Gastroesophageal sphincter (tissue), 4 donors: ENCODE results near the gene ZCCHC14. TPM values are rescaled to one million over a fixed set of nuclear protein-coding genes. Genes with fewer than 3 reads are reported as not detected.

Experiments used
- ATAC-seq: fragments of 150-250 bp; one replicate; pipeline ENCODE4 v1.9.1; 2016; ENCODE audit warnings: mild to moderate bottlenecking, moderate library complexity
- H3K27ac ChIP-seq, 4 donors: fragments of 200-600 bp; sonication (generic) in 3 of 4; 1 replicate in 3 of 4; 2 replicates in 1 of 4; pipeline ENCODE4 v1.5.1; 2016 to 2019
- H3K27me3 ChIP-seq: fragments of 200-600 bp; sonication (generic); one replicate; pipeline ENCODE4 v1.5.1; 2019
- H3K36me3 ChIP-seq, 2 donors: fragments of 200-600 bp; sonication (generic); one replicate each; pipeline ENCODE4 v1.5.1; 2019; ENCODE audit warnings: control low read depth in 1 of 2
- H3K4me1 ChIP-seq, 3 donors: fragments of 200-600 bp; sonication (generic); 1 replicate in 2 of 3; 2 replicates in 1 of 3; pipeline ENCODE4 v1.5.1; 2016 to 2019; ENCODE audit warnings: control low read depth in 2 of 3
- H3K4me3 ChIP-seq, 2 donors: fragments of 200-600 bp; sonication (generic); one replicate each; pipeline ENCODE4 v1.5.1; 2019; ENCODE audit warnings: mild to moderate bottlenecking in 1 of 2, moderate library complexity in 1 of 2
- H3K9me3 ChIP-seq, 3 donors: fragments of 200-600 bp; sonication (generic); one replicate each; pipeline ENCODE4 v1.5.1; 2017 to 2019; ENCODE audit warnings: control low read depth in 2 of 3
- EP300 ChIP-seq: sonication (generic); formaldehyde crosslinking; IDR thresholded peaks from one replicate; pipeline ENCODE4 v1.6.1; 2017; ENCODE audit warnings: antibody characterized with exemption, mild to moderate bottlenecking
- POLR2A ChIP-seq, 2 donors: fragments of 450-650 bp; IDR thresholded peaks; one replicate each; pipeline ENCODE4 v1.6.1; 2017; ENCODE audit warnings: antibody characterized with exemption in 2 of 2, mild to moderate bottlenecking in 2 of 2, moderate library complexity in 1 of 2
- POLR2AphosphoS5 ChIP-seq: sonication (generic); formaldehyde crosslinking; IDR thresholded peaks from one replicate; pipeline ENCODE4 v1.6.1; 2017; ENCODE audit warnings: antibody characterized with exemption
- WGBS, 2 donors: methylation state at CpG; one replicate each; pipeline ENCODE4 v1.1.5; 2018; ENCODE audit warnings: low coverage in 1 of 2; 5-methylcytosine and 5-hydroxymethylcytosine counted together
- total RNA-seq, 4 donors: library from RNA; depleted of rRNA; stranded (reverse); fragments of >200 nt; gene quantifications; one replicate each; pipeline ENCODE4 v1.1.0, GENCODE V29; 2016
- TF ChIP-seq, protein P1 (sequence below), 4 experiments: fragments of 200-600 bp in 2 of 4; fragments of 450-650 bp in 2 of 4; sonication (generic) in 1 of 4; IDR thresholded peaks; one replicate each; pipeline ENCODE4 v1.5.1; 2017 to 2019; ENCODE audit warnings: antibody characterized with exemption in 4 of 4, mild to moderate bottlenecking in 2 of 4, moderate library complexity in 2 of 4

The ZCCHC14 gene
- total RNA-seq, 4 donors from 2014 or later, result 15.5 to 24.9 (median 19.9) TPM

DNA sequence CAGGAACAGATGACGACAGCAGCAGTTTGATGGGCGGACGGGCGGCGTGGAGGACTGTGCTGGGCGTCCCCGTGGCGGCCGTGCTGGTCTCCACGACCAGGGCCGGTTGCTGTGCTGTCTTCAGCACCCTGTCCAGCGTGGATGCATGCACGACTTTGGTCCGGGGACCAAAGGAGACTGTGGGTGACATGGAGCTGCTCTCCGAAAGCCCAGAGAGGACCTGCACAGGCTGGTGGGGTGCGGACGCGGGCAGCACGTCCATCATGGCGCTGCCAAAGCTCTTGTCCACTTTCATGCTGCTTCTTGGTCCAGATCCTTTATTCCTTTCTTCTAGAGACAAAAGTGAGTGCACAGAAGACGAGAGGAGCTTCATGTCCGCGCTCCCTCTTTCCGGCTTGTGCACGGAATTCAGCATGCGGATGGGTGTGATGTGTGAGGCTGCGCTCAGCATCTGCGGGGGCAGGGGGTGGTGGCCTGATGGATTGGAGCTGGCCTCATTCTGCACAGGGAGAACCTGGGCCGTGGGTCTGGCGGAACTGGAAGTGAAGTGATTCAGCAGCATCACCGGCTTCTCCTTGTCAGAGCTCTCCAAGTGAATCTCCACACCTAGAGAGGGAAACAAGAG is 80.3 kb downstream of the ZCCHC14 start:
- peaks cover 0 to 99% of the 10 kb centered on the region in 2 donors for H3K36me3 ChIP-seq
- TF ChIP-seq POLR2A (IDR thresholded peaks at IDR 0.05) (no peak), POLR2AphosphoS5 (no peak), EP300 (no peak)
- TF ChIP-seq, protein P1, sequence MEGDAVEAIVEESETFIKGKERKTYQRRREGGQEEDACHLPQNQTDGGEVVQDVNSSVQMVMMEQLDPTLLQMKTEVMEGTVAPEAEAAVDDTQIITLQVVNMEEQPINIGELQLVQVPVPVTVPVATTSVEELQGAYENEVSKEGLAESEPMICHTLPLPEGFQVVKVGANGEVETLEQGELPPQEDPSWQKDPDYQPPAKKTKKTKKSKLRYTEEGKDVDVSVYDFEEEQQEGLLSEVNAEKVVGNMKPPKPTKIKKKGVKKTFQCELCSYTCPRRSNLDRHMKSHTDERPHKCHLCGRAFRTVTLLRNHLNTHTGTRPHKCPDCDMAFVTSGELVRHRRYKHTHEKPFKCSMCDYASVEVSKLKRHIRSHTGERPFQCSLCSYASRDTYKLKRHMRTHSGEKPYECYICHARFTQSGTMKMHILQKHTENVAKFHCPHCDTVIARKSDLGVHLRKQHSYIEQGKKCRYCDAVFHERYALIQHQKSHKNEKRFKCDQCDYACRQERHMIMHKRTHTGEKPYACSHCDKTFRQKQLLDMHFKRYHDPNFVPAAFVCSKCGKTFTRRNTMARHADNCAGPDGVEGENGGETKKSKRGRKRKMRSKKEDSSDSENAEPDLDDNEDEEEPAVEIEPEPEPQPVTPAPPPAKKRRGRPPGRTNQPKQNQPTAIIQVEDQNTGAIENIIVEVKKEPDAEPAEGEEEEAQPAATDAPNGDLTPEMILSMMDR (IDR thresholded peaks at IDR 0.05), result no peak
- no peaks in the 10 kb centered on the region for H3K9me3 ChIP-seq
- ATAC-seq, result no peak
- H3K27me3 ChIP-seq, result no peaks in the 10 kb centered on the region
- WGBS, 2 donors, result 82 to 89% methylated on average over 5 to 13 of the region's 31 CpGs
- peaks cover 0 to 5% (median 0%) of the 10 kb centered on the region in 3 donors for H3K4me1 ChIP-seq
- no peak overlapping the region for H3K27ac ChIP-seq
- no peak overlapping the region for H3K4me3 ChIP-seq

DNA sequence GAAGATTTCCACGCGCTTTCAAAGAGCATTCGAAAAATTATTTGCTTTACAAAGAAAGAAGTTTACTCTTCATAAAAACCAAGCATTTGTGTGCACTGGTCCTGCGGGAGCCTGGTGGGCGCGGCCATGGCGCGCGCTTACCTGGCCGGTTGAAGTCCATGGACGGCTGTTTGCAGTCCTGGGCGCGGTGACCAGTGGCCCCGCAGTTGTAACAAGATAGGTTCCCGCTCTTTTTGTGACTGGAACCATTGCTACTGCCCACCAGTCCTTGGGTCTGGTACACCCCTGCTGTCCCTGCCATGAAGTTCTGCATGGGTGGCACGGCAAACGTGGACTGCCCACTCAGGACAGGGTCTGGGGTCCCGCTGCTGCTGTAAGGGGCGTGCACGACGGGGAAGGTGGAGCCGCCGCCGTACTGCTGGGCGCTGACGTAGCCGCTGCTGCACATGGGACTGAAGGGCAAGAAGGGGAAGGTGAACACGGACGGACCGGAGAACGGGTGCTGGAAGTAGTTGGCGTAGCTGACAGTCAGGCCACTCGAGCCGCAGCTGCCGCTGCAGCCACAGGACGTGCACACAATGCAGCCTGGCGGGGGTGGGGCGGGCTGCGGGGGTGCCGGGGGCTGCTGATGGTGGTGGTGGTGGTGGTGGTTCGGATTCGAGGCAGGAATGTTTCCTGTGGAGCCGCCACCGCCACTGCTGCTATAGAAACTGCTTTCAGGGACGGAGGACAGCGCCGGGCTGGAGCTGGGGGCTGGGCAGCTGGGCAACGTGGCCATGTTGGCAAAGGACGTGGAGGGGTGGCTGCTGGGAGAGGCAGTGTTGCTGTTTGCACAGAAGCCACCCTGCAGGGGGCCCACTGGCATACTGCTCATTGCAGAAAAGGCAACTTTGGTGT is 81.2 kb downstream of the ZCCHC14 start:
- Histone ChIP-seq H3K4me1 (no peaks in the 10 kb centered on the region), H3K27me3 (no peaks in the 10 kb centered on the region), H3K9me3 (no peaks in the 10 kb centered on the region), H3K27ac (no peak overlapping the region), H3K4me3 (no peak overlapping the region), H3K36me3 (peaks cover 0 to 99% of the 10 kb centered on the region in 2 donors)
- no peak for ATAC-seq
- no peak for TF ChIP-seq POLR2A (IDR thresholded peaks at IDR 0.05)
- TF ChIP-seq EP300, result no peak
- TF ChIP-seq, protein P1 (IDR thresholded peaks at IDR 0.05), result no peak
- TF ChIP-seq POLR2AphosphoS5, result no peak
- WGBS, 2 donors, result 84 to 87% methylated on average over 8 to 14 of the region's 49 CpGs

DNA sequence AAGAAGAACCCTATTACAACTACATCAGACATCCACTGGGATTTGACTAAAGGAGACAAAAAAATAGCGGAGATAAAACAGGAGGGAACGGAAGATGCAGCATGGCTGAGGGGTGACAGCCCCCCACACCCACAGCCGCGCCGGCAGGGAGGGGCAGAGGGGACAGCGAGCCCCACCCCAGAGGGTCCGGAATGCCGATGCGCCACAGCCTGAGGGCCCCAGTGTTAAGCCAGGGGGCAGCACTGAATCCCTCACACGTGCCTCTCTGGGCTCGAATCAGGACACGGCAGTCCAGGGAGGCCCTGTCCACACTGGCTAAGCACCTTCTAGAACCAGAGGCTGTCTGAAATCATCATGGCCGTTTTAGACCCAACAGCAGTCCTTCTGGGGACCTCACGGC is 81.9 kb downstream of the ZCCHC14 start:
- Histone ChIP-seq H3K9me3 (no peaks in the 10 kb centered on the region), H3K27ac (no peak overlapping the region), H3K27me3 (no peaks in the 10 kb centered on the region), H3K36me3 (peaks cover 0 to 99% of the 10 kb centered on the region in 2 donors), H3K4me1 (no peaks in the 10 kb centered on the region), H3K4me3 (no peak overlapping the region)
- TF ChIP-seq EP300 (no peak), POLR2AphosphoS5 (no peak), POLR2A (IDR thresholded peaks at IDR 0.05) (no peak)
- TF ChIP-seq, protein P1 (IDR thresholded peaks at IDR 0.05), result no peak
- ATAC-seq, result no peak
- WGBS, 2 donors, result 64 to 76% methylated on average over 2 to 7 of the region's 14 CpGs

DNA sequence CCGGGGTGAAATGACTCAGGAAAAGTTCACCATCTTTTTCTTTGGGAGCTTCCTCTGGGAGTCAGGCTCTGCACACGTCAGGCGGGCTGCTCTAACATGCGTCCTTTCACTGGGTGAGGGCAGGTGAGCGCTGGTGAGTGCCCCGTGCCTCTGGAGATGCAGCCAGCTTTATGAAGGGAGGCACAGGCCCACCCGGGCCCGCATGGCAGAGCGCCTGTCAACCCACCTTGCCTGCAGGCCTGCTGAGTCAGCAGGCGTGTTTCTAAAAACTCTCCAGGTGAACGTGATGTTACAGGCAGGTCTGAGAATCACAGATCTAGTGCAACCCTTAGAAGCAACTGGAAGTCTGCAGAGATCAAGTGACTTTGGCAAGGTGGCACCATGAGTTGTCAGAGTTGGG is 82.3 kb downstream of the ZCCHC14 start:
- TF ChIP-seq EP300 (no peak), POLR2A (IDR thresholded peaks at IDR 0.05) (no peak), POLR2AphosphoS5 (no peak)
- TF ChIP-seq, protein P1 (IDR thresholded peaks at IDR 0.05), result no peak
- Histone ChIP-seq H3K9me3 (no peaks in the 10 kb centered on the region), H3K4me3 (no peak overlapping the region), H3K27ac (no peak overlapping the region), H3K27me3 (no peaks in the 10 kb centered on the region), H3K36me3 (peaks cover 0 to 99% of the 10 kb centered on the region in 2 donors), H3K4me1 (no peaks in the 10 kb centered on the region)
- ATAC-seq, result no peak
- WGBS, 2 donors, result 75% methylated on average over 2 of the region's 11 CpGs; no CpG with 5 or more reads in 1 of the 2 donors
